AG09319 (cell line): ENCODE results near the gene ENTR1.

Experiments
- DNase-seq: peaks from one replicate; pipeline ENCODE4 v3.0.0-alpha.2; 2010; ENCODE audit warnings: low read depth; ENCODE audit errors: extremely low read depth
- TF ChIP-seq, protein P1 (sequence below): IDR thresholded peaks from 2 replicates; pipeline ENCODE4 v1.5.1; 2011; ENCODE audit warnings: low read depth, mild to moderate bottlenecking, inconsistent platforms, low read length, moderate library complexity

The ENTR1 gene

DNA sequence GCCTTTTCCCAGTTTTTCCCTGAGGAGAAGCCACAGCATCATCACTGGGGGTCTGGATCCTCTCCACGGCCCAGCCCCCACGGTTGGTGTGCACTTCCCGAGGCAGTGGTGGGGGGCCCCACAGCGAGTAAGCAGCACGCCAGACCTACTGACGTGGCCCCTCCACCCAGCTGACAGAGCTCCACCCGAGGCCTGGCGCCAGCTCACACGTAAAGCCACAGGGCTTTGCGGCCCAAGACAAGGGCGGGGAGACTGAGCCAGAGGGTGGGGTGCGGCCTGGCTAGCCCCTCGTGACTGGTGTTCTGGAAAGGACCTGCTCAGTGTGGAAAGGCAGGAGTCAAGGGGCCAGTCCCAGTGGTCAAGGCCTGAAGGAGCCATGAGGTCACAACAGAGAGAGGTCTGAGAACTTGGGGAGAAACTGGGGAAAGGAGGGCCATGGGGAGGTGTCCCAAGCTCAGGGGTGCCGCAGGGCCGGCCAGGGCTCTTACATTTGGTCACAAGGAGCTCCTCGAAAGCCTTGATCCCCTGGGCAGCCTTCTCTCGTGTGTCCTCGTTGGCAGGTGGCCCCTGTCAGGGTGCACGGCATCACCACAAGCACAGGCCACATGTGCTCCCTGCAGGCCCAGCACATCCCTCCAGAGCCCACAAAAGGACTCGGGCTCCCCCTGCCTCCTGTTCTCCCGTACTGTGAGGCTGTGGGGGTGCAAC, 15.9 kb downstream of the ENTR1 start:
- DNase-seq = no peak
- TF ChIP-seq, protein P1, sequence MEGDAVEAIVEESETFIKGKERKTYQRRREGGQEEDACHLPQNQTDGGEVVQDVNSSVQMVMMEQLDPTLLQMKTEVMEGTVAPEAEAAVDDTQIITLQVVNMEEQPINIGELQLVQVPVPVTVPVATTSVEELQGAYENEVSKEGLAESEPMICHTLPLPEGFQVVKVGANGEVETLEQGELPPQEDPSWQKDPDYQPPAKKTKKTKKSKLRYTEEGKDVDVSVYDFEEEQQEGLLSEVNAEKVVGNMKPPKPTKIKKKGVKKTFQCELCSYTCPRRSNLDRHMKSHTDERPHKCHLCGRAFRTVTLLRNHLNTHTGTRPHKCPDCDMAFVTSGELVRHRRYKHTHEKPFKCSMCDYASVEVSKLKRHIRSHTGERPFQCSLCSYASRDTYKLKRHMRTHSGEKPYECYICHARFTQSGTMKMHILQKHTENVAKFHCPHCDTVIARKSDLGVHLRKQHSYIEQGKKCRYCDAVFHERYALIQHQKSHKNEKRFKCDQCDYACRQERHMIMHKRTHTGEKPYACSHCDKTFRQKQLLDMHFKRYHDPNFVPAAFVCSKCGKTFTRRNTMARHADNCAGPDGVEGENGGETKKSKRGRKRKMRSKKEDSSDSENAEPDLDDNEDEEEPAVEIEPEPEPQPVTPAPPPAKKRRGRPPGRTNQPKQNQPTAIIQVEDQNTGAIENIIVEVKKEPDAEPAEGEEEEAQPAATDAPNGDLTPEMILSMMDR = no peak

DNA sequence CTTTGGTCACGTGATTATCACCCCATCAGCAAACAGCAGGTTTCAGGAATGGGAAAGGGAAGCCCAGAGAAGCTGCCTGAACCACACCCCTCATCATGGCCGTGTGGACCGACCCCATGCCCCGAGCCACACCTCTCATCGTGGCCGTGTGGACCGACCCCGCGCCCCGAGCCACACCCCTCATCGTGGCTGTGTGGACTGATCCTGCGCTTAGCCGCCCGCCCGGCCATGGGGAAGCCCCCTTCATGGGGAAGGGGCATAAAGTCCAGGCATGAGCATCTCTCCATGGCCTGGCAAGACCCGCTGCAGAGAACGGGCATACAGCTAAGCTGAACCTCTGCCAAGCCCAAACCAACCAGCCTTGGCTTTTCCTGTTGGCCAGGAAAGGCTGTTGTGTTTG, 16.9 kb downstream of the ENTR1 start:
- TF ChIP-seq, protein P1 = no peak
- DNase-seq = no peak

DNA sequence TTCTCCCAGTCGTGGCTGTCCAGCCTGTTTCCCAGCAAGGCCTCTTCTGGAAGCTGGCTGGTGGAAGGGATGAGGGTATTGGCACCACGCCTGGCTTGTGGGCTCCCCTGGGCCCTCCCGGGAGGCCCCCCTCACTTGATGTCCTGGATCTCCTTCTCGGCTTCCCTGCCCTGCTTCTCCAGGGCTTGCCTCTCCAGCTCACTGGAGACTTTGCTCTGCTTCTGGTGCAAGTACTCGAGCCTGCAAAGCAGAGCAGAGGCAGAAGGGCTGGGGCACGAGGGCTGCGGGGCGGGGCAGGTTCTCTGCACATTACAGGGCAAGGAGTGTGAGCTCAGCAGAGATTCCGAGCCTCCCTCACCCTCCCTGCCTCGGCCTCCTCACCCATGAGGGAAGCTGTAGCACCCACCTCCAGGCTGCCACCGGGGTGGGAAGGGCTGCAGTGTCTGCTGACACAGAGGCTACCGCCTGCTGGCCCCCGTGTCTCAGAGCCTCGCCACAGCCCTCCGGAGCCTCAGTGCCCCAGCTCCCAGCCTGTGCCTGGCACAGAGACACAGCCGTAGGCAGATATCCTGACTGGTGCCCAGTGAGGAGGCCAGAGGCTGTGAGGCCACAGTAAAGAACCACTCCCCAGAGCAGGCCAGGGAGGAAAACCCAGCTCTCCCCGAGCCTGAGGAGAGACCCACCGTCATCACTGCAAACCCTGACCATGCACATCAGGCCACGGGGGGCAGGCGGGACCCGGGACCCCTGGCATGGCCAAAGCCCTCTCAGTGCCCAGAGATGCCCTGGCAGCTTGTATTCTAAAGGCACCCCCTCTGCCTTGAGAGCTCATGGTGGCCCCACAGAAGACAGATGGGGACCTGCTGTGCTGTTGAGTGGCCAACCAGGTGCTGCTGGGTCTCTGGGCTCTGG, 17.6 kb downstream of the ENTR1 start:
- TF ChIP-seq, protein P1 = no peak
- no peak for DNase-seq

DNA sequence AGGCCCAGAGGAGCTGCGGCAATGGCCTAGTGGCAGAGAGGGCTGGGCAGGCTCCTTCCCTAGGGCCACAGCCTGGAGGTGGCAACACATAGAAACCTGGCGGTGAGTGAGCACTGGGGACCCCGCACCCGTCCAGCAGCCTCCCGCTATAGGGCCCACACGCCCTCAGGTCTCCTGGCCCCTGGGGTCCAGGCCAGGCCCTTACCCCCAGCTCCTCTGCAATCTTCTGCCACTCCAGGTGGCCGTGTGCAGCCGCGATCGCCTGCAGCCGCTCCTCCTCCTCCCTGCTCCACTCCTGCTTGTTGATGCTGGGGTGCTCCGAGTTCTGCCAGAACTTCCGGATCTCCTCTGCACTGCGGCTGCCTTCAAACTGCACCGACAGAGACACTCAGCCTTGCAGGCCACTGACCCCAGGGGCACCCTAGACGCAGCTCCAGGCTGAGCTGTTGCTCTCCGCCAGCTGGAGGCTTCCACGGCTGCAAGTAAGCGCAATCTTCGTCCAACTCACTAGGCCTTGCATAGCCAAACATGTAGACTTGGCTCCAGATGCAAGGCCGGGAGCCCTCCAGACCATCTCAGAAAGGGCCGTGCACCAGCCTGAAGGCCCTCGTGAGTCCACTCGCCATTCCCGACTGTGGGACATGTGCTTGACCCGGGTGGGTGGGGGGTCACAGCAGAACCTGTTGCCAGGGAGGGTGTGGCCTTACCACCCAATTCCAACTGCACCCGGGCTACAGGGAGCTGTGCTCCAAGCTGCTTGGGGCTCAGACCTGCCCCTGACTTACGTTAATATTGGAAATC, 18.5 kb downstream of the ENTR1 start:
- TF ChIP-seq, protein P1 = no peak
- DNase-seq = no peak

DNA sequence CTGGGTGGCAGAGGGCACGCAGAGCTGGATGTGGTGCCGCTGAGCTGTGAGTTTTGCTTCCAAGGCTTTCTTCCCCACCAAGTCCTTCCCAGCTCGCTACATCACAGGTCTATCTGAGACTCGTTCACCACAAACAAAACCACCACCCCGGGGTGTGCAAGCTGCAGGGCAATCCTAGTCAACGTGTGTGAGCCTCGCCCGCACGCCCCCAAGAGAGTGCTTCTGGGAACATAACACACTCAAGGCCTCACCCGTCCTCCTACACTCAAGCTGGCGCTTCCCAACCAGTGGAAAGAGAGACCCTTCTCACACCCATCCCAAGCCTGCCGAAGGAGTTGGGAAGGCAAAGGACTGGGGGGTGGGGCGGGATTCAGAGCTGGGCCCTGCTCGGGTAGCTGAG, 21.0 kb downstream of the ENTR1 start:
- TF ChIP-seq, protein P1 = no peak

DNA sequence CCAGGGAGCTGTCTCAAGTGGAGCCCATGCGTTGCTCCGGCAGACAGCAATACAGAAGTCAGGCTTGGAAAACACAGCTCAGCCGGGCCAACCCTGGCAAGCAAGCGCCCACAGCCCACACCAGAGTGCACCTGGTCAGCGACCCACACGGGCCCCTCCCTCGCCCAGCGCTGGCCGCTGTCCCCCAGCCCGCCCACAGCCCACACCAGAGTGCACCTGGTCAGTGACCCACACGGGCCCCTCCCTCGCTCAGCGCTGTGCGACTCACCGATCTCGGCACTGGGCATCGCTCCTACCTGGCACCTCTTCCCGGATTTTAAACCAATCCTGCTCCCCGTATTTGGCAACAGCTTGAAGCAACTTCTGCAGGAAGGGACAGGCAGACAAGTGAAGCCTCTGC, 23.2 kb downstream of the ENTR1 start:
- no peak for DNase-seq
- TF ChIP-seq, protein P1 = no peak

More for the DNA sequence above, 21.0 kb downstream of the ENTR1 start:
- no peak for DNase-seq

DNA sequence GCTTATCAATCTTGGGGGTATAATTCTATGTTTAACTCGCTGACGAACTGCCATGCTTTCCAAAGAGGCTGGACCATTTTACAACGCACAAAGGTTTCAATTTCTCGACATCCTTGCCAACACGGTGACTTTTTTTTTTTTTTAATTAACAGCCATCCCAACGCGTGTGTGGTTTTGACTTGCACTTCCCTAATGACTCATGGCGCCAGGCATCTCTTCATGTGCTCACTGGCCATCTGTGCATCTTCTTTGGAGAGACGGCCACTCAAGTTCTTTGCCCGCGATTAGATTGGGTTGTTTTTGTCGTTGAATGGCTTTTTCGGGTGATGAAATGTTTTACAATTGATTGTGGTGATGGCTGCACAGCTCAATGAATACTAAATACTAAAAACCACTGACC, 24.4 kb downstream of the ENTR1 start:
- TF ChIP-seq, protein P1 = no peak
- DNase-seq = no peak
